Testis (tissue), 2 donors: ENCODE measurements around the gene PSPC1.
"Not testable (repeated sequence)": the region's sequence is repeated elsewhere in the genome, so short reads cannot be mapped to it uniquely, and the experiment has no call there.

Experiments used
- POLR2A ChIP-seq: fragments of 450-650 bp; IDR thresholded peaks from one replicate; pipeline ENCODE4 v1.6.1; 2017; ENCODE audit warnings: antibody characterized with exemption, mild to moderate bottlenecking, moderate library complexity
- TF ChIP-seq, protein P1 (sequence below), 3 experiments: fragments of 450-650 bp in 2 of 3; fragments of 200-600 bp in 1 of 3; sonication (generic) in 1 of 3; IDR thresholded peaks; one replicate each; pipeline ENCODE4 v1.5.1; 2016 to 2019; ENCODE audit warnings: antibody characterized with exemption in 3 of 3, mild to moderate bottlenecking in 2 of 3, moderate library complexity in 1 of 3

DNA sequence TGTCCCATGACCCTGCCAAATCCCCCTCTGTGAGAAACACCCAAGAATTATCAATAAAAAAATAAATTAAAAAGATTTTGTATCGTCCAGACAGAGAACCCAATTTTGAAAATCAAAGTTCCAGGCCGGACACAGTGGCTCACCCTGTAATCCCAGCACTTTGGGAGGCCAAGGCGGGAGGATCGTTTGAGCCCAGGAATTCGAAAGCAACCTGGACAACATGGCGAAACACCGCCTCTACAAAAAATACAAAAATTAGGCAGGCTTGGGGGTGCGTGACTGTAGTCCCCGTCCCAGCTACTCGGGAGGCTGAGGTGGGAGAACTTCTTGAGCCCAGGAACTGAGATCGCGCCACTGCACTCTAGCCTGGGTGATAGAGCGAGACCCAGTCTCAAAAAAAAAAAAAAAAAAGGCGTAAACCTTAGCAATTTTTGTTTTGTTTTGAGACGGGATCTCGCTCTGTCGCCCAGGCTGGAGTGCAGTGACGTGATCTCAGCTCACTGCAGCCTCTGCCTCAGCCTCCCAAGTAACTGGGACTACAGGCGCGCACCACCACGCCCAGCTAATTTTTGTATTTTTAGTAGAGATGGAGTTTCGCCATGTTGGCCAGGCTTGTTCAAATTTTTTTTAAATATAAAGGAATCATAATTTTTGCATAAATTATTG lies 1.9 kb downstream of the PSPC1 start:
- TF ChIP-seq, protein P1, sequence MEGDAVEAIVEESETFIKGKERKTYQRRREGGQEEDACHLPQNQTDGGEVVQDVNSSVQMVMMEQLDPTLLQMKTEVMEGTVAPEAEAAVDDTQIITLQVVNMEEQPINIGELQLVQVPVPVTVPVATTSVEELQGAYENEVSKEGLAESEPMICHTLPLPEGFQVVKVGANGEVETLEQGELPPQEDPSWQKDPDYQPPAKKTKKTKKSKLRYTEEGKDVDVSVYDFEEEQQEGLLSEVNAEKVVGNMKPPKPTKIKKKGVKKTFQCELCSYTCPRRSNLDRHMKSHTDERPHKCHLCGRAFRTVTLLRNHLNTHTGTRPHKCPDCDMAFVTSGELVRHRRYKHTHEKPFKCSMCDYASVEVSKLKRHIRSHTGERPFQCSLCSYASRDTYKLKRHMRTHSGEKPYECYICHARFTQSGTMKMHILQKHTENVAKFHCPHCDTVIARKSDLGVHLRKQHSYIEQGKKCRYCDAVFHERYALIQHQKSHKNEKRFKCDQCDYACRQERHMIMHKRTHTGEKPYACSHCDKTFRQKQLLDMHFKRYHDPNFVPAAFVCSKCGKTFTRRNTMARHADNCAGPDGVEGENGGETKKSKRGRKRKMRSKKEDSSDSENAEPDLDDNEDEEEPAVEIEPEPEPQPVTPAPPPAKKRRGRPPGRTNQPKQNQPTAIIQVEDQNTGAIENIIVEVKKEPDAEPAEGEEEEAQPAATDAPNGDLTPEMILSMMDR (IDR thresholded peaks at IDR 0.05): not testable (repeated sequence)
- not testable (repeated sequence) for TF ChIP-seq POLR2A
